ENCODE data around the gene SPN. TPM values are rescaled to one million over a fixed set of nuclear protein-coding genes. Genes with fewer than 3 reads are reported as not detected.

Gene SPN
- total and polyA plus RNA-seq, 4 donors, result 0.88 to 5.2 (median 2.5) TPM; not detected in 1

DNA sequence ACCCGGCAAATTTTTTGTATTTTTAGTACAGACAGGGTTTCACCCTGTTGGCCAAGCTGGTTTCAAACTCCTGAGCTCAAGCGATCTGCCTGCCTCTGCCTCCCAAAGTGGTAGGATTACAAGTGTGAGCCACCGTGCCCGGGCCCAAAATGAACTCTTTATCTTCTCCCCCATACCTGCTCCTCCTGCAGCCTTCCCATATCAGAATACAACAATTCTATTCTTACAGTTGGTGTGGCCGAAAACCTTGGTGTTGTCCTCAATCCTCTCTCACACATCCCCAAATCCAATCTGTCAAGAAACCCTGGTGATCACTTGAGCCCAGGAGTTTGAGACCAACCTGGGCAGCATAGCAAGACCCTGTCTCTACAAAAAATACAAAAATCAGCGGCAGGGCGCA, 19.5 kb upstream of the SPN start:
- peak in 1 of 2 donors; percentile 18 for DNase-seq
- intact Hi-C loops (cut with DNase I), result no loop called here
- no peak overlapping the region for H3K4me3 ChIP-seq (ENCODE audit: low read length in 2 of 2)
- no peaks in the 10 kb centered on the region for H3K27me3 ChIP-seq (ENCODE audit: control insufficient read depth in 1 of 2, insufficient read depth in 2 of 2, low read length in 1 of 2)
- no peak overlapping the region for H3K27ac ChIP-seq (ENCODE audit: low read depth in 1 of 2, low read length in 2 of 2)
- 96% methylated on average over 7 of the region's 7 CpGs for WGBS, 2 donors
- ATAC-seq (ENCODE audit: low FRiP score), result no peak
- no peaks in the 10 kb centered on the region for H3K36me3 ChIP-seq (ENCODE audit: control insufficient read depth in 1 of 2, insufficient read depth in 2 of 2, low read length in 1 of 2)
- no peaks in the 10 kb centered on the region for H3K9me3 ChIP-seq (ENCODE audit: control insufficient read depth, low read length)
- H3K4me1 ChIP-seq (ENCODE audit: control insufficient read depth in 1 of 2, insufficient read depth in 2 of 2, low read length in 2 of 2), result no peaks in the 10 kb centered on the region

DNA sequence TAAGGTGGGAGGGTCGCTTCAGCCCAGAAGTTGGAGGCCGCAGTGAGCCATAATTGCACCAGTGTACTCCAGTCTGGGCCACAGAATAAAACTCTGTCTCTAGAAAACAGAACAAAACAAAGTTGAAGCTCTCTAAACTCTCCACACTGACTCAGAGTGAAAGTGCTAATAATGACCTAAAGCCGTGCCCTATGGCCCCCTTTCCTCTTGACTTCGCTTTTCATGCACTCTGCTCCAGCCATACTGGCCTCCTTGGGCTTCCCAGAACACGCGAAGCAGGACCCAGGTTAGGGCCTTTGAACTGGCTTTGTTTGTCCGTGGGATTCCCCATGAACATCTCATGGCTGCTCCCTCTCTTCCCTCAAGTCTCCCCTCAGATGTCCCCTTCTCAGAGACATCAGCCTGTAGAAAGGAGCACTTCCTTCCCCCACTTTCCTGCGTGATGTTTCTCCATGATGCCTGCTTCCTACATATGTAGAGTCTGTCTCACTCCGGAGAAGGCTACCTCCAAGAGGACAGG, 18.6 kb upstream of the SPN start:
- intact Hi-C loops (cut with DNase I), result no loop called here
- Histone ChIP-seq H3K4me1 (ENCODE audit: control insufficient read depth in 1 of 2, insufficient read depth in 2 of 2, low read length in 2 of 2) (no peaks in the 10 kb centered on the region), H3K36me3 (ENCODE audit: control insufficient read depth in 1 of 2, insufficient read depth in 2 of 2, low read length in 1 of 2) (no peaks in the 10 kb centered on the region), H3K27ac (ENCODE audit: low read depth in 1 of 2, low read length in 2 of 2) (no peak overlapping the region), H3K27me3 (ENCODE audit: control insufficient read depth in 1 of 2, insufficient read depth in 2 of 2, low read length in 1 of 2) (no peaks in the 10 kb centered on the region), H3K4me3 (ENCODE audit: low read length in 2 of 2) (no peak overlapping the region), H3K9me3 (ENCODE audit: control insufficient read depth, low read length) (no peaks in the 10 kb centered on the region)
- DNase-seq, result peak in 1 of 2 donors; percentile 44
- WGBS, 2 donors, result 89 to 90% methylated on average over 9 of the region's 9 CpGs
- no peak for ATAC-seq (ENCODE audit: low FRiP score)

DNA sequence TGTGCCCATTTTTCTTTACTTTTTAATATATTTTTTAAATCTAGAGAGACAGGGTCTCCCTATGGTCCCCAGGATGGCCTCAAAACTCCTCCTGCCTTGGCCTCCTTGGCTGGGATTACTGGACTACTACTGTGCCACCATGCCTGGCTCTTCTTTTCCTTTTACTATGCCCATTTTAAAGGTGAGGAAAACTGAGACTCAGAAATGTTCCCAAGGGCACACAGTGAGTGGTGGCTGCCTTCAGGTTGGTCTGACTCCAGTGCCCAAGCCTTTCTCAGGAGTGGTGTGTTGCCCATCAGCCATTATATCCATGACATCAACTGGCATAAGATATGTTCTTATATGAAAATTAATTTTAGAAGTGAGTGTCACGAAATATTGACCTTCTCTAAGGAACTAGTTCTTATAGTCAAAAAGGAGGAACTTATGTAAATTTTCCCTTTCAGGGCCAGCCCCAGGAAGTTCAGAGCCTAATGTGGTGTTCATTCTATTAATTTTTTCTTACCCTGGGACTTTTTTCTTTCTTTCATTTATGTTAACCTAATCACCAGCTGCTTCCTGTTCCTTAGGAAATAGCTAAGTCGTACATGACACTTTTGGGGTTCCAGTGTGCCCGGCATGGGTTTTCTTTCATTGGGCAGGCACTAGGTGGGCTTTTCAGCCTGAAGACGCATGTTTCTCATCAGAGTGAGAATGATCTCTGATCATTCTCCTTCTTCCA, 17.9 kb upstream of the SPN start:
- H3K4me1 ChIP-seq (ENCODE audit: control insufficient read depth in 1 of 2, insufficient read depth in 2 of 2, low read length in 2 of 2), result no peaks in the 10 kb centered on the region
- 88 to 91% methylated on average over 4 of the region's 4 CpGs for WGBS, 2 donors
- no peaks in the 10 kb centered on the region for H3K27me3 ChIP-seq (ENCODE audit: control insufficient read depth in 1 of 2, insufficient read depth in 2 of 2, low read length in 1 of 2)
- intact Hi-C loops (cut with DNase I), result no loop called here
- no peaks in the 10 kb centered on the region for H3K9me3 ChIP-seq (ENCODE audit: control insufficient read depth, low read length)
- H3K27ac ChIP-seq (ENCODE audit: low read depth in 1 of 2, low read length in 2 of 2), result no peak overlapping the region
- DNase-seq (peak in 1 of 2 donors; percentile 22), ATAC-seq (ENCODE audit: low FRiP score) (no peak)
- no peaks in the 10 kb centered on the region for H3K36me3 ChIP-seq (ENCODE audit: control insufficient read depth in 1 of 2, insufficient read depth in 2 of 2, low read length in 1 of 2)
- no peak overlapping the region for H3K4me3 ChIP-seq (ENCODE audit: low read length in 2 of 2)

DNA sequence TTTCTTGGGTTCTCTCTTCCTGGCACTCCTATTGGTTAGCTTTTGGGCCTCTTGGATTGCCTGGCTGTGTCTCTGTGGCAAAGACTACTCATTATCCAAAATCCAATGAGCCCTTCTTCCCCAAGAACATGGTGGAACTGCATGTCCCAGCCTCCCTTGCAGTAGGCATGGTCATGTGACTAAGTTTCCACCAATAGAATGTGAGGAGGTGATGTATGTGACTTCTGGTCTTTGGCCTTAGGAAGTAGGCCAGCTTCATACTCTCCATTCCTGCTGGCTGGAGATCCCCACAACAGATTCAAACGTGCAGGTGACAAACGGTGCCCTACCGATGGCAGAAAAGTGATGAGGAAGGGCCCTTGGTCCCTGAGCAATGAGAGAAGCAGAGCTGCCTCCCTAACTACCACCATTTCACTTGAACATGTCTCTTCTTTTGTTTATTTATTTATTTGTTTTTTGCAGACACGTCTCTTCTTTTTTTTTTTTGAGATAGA, 17.3 kb upstream of the SPN start:
- H3K4me3 ChIP-seq (ENCODE audit: low read length in 2 of 2), result no peak overlapping the region
- no peaks in the 10 kb centered on the region for H3K9me3 ChIP-seq (ENCODE audit: control insufficient read depth, low read length)
- no peaks in the 10 kb centered on the region for H3K27me3 ChIP-seq (ENCODE audit: control insufficient read depth in 1 of 2, insufficient read depth in 2 of 2, low read length in 1 of 2)
- ATAC-seq (ENCODE audit: low FRiP score) (no peak), DNase-seq (peak in 1 of 2 donors; percentile 25)
- intact Hi-C loops (cut with DNase I), result no loop called here
- no peaks in the 10 kb centered on the region for H3K36me3 ChIP-seq (ENCODE audit: control insufficient read depth in 1 of 2, insufficient read depth in 2 of 2, low read length in 1 of 2)
- no peak overlapping the region for H3K27ac ChIP-seq (ENCODE audit: low read depth in 1 of 2, low read length in 2 of 2)
- WGBS, 2 donors, result 60 to 71% methylated on average over 4 of the region's 4 CpGs
- no peaks in the 10 kb centered on the region for H3K4me1 ChIP-seq (ENCODE audit: control insufficient read depth in 1 of 2, insufficient read depth in 2 of 2, low read length in 2 of 2)

DNA sequence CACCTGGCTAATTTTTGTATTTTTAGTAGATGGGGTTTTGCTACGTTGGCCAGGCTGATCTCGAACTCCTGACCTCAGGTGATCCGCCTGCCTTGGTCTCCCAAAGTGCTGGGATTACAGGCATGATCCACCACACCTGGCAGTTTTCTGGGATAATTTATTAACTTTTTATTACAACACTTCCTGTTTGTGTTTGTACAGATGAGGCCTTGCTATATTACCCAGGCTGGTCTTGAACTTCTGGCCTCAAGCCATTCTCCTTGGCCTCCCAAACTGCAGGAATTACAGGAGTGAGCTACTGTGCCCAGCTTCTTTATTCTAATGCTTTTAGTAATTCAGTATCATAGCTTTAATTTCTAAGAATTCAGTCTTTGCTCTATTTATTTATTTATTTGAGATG, 16.1 kb upstream of the SPN start:
- Histone ChIP-seq H3K9me3 (ENCODE audit: control insufficient read depth, low read length) (no peaks in the 10 kb centered on the region), H3K27me3 (ENCODE audit: control insufficient read depth in 1 of 2, insufficient read depth in 2 of 2, low read length in 1 of 2) (no peaks in the 10 kb centered on the region), H3K4me1 (ENCODE audit: control insufficient read depth in 1 of 2, insufficient read depth in 2 of 2, low read length in 2 of 2) (no peaks in the 10 kb centered on the region), H3K27ac (ENCODE audit: low read depth in 1 of 2, low read length in 2 of 2) (no peak overlapping the region), H3K4me3 (ENCODE audit: low read length in 2 of 2) (no peak overlapping the region), H3K36me3 (ENCODE audit: control insufficient read depth in 1 of 2, insufficient read depth in 2 of 2, low read length in 1 of 2) (no peaks in the 10 kb centered on the region)
- ATAC-seq (ENCODE audit: low FRiP score) (no peak), DNase-seq (no peak)
- WGBS, 2 donors, result 88 to 94% methylated on average over 3 of the region's 3 CpGs
- intact Hi-C loops (cut with DNase I), result no loop called here

DNA sequence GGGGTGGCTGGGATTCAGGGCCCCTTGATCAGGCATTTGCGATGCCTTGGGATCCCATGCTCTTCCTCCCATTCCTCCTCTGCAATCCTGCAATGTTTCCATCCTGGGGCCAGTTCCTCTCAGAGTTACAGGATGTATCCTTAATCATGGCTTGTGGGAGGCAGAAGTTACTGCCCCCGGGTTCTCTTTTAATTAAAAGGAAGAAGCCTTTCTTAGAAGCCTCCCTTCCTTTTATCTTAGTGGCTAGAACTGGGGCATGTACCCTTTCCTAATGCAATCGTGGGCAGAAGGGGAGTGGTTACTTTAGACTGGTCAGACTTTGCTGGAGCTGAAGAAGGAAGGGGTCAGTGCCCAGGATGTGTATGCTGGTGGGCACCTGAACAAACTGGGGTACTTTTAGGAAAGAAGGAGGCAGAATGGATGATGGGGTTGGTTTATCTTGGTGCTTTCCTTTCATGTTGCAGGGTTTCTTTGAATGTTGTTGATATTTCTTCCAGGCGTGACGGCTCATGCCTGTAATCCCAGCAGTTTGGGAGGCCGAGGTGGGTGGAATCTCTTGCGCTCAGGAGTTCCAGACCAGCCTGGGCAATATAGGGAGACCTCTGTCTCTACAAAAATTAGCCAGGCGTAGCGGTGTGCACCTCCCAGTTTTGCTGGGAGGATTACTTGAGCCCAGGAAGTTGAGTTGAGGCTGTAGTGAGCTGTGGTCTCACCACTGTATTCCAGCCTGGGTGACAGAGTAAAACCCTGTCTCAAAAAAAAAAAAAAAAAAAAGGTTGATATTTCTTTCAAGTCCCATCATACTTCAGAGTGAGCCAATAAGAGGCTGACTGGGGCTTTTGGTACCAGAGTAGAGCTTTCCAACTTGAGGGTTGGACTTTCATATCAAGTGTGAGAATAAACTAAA, 13.2 kb upstream of the SPN start:
- Histone ChIP-seq H3K4me1 (ENCODE audit: control insufficient read depth in 1 of 2, insufficient read depth in 2 of 2, low read length in 2 of 2) (no peaks in the 10 kb centered on the region), H3K4me3 (ENCODE audit: low read length in 2 of 2) (no peak overlapping the region), H3K27me3 (ENCODE audit: control insufficient read depth in 1 of 2, insufficient read depth in 2 of 2, low read length in 1 of 2) (no peaks in the 10 kb centered on the region), H3K36me3 (ENCODE audit: control insufficient read depth in 1 of 2, insufficient read depth in 2 of 2, low read length in 1 of 2) (no peaks in the 10 kb centered on the region), H3K9me3 (ENCODE audit: control insufficient read depth, low read length) (no peaks in the 10 kb centered on the region), H3K27ac (ENCODE audit: low read depth in 1 of 2, low read length in 2 of 2) (no peak overlapping the region)
- DNase-seq, result peak in 1 of 2 donors; percentile 21
- ATAC-seq (ENCODE audit: low FRiP score), result no peak
- 70 to 72% methylated on average over 9 of the region's 9 CpGs for WGBS, 2 donors
- intact Hi-C loops (cut with DNase I), result no loop called here

DNA sequence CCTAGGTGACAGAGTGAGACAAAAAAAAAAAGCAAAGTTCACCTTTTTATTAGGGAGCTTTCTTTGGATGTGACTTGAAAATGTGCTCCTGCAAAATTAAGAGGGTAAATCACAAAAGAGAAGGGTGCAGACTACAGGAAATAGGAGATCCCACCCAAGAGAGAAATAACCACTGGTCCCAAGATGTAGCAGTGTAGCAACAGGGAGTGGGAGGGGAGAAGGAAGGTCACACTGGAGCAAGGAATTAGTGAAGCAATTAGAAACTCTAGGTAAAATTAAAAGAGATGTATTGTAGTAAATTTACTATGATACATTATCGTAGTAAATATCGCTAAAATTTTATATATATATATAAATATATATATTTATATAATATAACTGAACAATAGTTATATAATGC, 12.3 kb upstream of the SPN start:
- Histone ChIP-seq H3K4me1 (ENCODE audit: control insufficient read depth in 1 of 2, insufficient read depth in 2 of 2, low read length in 2 of 2) (no peaks in the 10 kb centered on the region), H3K36me3 (ENCODE audit: control insufficient read depth in 1 of 2, insufficient read depth in 2 of 2, low read length in 1 of 2) (no peaks in the 10 kb centered on the region), H3K27me3 (ENCODE audit: control insufficient read depth in 1 of 2, insufficient read depth in 2 of 2, low read length in 1 of 2) (no peaks in the 10 kb centered on the region), H3K27ac (ENCODE audit: low read depth in 1 of 2, low read length in 2 of 2) (no peak overlapping the region), H3K9me3 (ENCODE audit: control insufficient read depth, low read length) (no peaks in the 10 kb centered on the region), H3K4me3 (ENCODE audit: low read length in 2 of 2) (no peak overlapping the region)
- WGBS, 2 donors, result 97% methylated on average over 2 of the region's 2 CpGs
- intact Hi-C loops (cut with DNase I), result no loop called here
- ATAC-seq (ENCODE audit: low FRiP score) (no peak), DNase-seq (no peak)

DNA sequence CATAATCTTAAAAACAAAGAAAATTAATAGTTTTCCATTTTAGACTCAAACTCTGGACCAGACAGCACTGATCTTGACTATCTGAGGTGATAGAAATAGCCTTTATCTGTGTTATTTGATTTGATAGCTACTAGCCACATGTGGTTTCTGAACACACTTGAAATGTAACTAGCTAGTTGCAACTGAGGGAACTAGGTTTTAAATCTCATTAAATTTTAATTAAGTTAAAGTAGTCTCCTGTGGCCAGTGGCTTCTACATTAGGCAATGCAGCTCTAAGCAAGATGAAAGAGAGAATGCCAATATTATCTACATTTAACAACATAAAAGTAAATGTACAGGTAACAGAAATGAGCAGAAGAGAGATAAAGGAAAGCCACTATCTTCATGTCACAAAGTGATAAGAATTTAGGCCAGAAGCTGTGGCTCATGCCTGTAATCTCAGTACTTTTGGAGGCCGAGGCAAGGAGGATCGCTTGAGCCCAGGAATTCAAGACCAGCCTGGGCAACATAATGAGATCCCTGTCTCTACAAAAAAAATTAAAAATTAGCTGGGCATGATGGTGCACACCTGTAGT, 11.2 kb upstream of the SPN start:
- Histone ChIP-seq H3K9me3 (ENCODE audit: control insufficient read depth, low read length) (no peaks in the 10 kb centered on the region), H3K36me3 (ENCODE audit: control insufficient read depth in 1 of 2, insufficient read depth in 2 of 2, low read length in 1 of 2) (no peaks in the 10 kb centered on the region), H3K4me1 (ENCODE audit: control insufficient read depth in 1 of 2, insufficient read depth in 2 of 2, low read length in 2 of 2) (no peaks in the 10 kb centered on the region), H3K27me3 (ENCODE audit: control insufficient read depth in 1 of 2, insufficient read depth in 2 of 2, low read length in 1 of 2) (no peaks in the 10 kb centered on the region), H3K27ac (ENCODE audit: low read depth in 1 of 2, low read length in 2 of 2) (no peak overlapping the region), H3K4me3 (ENCODE audit: low read length in 2 of 2) (no peak overlapping the region)
- intact Hi-C loops (cut with DNase I), result no loop called here
- ATAC-seq (ENCODE audit: low FRiP score) (no peak), DNase-seq (no peak)
- 95 to 97% methylated on average over 2 of the region's 2 CpGs for WGBS, 2 donors
